HepG2 (cell line): ENCODE measurements around the gene TBRG1.

ENCODE experiments used
- BRCA1 ChIP-seq: sonication (generic); formaldehyde crosslinking; IDR thresholded peaks from 2 replicates; pipeline ENCODE4 v1.4.0; 2020; ENCODE audit warnings: missing genetic modification reagents
- CBFB ChIP-seq: sonication (generic); formaldehyde crosslinking; IDR thresholded peaks from 2 replicates; pipeline ENCODE4 v1.4.0; 2020; ENCODE audit warnings: missing genetic modification reagents
- NFYB ChIP-seq: sonication (generic); formaldehyde crosslinking; IDR thresholded peaks from 2 replicates; pipeline ENCODE4 v1.4.0; 2020; ENCODE audit warnings: missing genetic modification reagents
- POLR2A ChIP-seq, 2 experiments: IDR thresholded peaks; 2 replicates each; pipeline ENCODE4 v1.6.1; 2011; ENCODE audit warnings: low read depth in 2 of 2, low read length in 2 of 2, mild to moderate bottlenecking in 1 of 2, moderate library complexity in 1 of 2; ENCODE audit not compliant: insufficient read depth in 1 of 2
- TCF7 ChIP-seq: sonication (generic); IDR thresholded peaks from 2 replicates; pipeline ENCODE4 v1.6.1; 2016; ENCODE audit warnings: antibody characterized with exemption, low read depth
- ZBED4 ChIP-seq: sonication (generic); formaldehyde crosslinking; IDR thresholded peaks from 2 replicates; pipeline ENCODE4 v1.4.0; 2020; ENCODE audit warnings: missing genetic modification reagents, borderline replicate concordance
- ZNF331 ChIP-seq: sonication (generic); formaldehyde crosslinking; IDR thresholded peaks from 2 replicates; pipeline ENCODE4 v1.4.0; 2020; ENCODE audit warnings: missing genetic modification reagents
- ZNF619 ChIP-seq: sonication (generic); formaldehyde crosslinking; IDR thresholded peaks from 2 replicates; pipeline ENCODE4 v1.4.0; 2020; ENCODE audit warnings: mild to moderate bottlenecking, missing genetic modification reagents
- TF ChIP-seq, protein P1 (sequence below): sonication (generic); formaldehyde crosslinking; IDR thresholded peaks from 2 replicates; pipeline ENCODE4 v1.5.0; 2020; ENCODE audit warnings: mild to moderate bottlenecking, missing genetic modification reagents, moderate library complexity
- TF ChIP-seq, protein P2 (sequence below): sonication (generic); formaldehyde crosslinking; IDR thresholded peaks from 2 replicates; pipeline ENCODE4 v1.4.0; 2020; ENCODE audit warnings: missing genetic modification reagents
- TF ChIP-seq, protein P3 (sequence below): sonication (generic); formaldehyde crosslinking; IDR thresholded peaks from 2 replicates; pipeline ENCODE4 v1.5.0; 2020; ENCODE audit warnings: mild to moderate bottlenecking, low read depth, missing genetic modification reagents, borderline replicate concordance

DNA sequence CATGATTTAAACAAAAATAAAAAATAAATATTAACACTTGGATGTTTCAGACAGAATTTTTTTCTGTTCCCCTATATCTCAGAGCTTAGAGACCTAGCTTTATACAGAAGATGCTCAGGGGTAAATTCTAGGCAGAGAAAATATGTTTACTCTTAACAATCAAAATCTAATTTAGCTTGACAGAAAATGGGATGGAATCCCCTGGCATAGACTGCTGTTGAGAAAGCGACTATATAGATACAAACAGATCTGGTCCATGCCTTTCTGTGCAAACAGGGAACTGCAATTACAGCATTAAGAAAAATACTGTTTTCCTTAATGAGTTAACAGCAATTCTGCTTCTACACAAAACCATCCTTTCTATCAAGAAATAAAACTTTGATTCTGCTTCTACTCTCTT lies 36.3 kb downstream of the TBRG1 start:
- TF ChIP-seq, protein P1, sequence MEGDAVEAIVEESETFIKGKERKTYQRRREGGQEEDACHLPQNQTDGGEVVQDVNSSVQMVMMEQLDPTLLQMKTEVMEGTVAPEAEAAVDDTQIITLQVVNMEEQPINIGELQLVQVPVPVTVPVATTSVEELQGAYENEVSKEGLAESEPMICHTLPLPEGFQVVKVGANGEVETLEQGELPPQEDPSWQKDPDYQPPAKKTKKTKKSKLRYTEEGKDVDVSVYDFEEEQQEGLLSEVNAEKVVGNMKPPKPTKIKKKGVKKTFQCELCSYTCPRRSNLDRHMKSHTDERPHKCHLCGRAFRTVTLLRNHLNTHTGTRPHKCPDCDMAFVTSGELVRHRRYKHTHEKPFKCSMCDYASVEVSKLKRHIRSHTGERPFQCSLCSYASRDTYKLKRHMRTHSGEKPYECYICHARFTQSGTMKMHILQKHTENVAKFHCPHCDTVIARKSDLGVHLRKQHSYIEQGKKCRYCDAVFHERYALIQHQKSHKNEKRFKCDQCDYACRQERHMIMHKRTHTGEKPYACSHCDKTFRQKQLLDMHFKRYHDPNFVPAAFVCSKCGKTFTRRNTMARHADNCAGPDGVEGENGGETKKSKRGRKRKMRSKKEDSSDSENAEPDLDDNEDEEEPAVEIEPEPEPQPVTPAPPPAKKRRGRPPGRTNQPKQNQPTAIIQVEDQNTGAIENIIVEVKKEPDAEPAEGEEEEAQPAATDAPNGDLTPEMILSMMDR: no peak
- no peak for TF ChIP-seq CBFB (CRISPR knock-in tag)
- no peak for TF ChIP-seq BRCA1
- no peak for TF ChIP-seq ZNF619
- TF ChIP-seq, protein P2, sequence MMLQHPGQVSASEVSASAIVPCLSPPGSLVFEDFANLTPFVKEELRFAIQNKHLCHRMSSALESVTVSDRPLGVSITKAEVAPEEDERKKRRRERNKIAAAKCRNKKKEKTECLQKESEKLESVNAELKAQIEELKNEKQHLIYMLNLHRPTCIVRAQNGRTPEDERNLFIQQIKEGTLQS (CRISPR knock-in tag): no peak
- no peak for TF ChIP-seq ZBED4
- no peak for TF ChIP-seq TCF7
- TF ChIP-seq POLR2A (IDR thresholded peaks at IDR 0.05; ENCODE audit: insufficient read depth in 1 of 2, low read depth in 2 of 2, low read length in 2 of 2): no peak
- TF ChIP-seq ZNF331: no peak
- no peak for TF ChIP-seq NFYB (CRISPR knock-in tag)
- TF ChIP-seq, protein P3, sequence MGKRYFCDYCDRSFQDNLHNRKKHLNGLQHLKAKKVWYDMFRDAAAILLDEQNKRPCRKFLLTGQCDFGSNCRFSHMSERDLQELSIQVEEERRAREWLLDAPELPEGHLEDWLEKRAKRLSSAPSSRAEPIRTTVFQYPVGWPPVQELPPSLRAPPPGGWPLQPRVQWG (CRISPR knock-in tag): no peak
